K562 (cell line): ENCODE data around the gene PIK3R5.

Source experiments
- CTCF ChIP-seq, 3 experiments: IDR thresholded peaks in 2 of 3; conservative IDR thresholded peaks in 1 of 3; 2 replicates each; pipeline ENCODE4 v1.5.1; 2011 to 2012; ENCODE audit warnings: low read length in 3 of 3, mild to moderate bottlenecking in 3 of 3, control low read depth in 2 of 3, improper control_type of control experiment in 1 of 3, inconsistent platforms in 1 of 3, low read depth in 1 of 3, mixed read lengths in 1 of 3, moderate library complexity in 1 of 3; ENCODE audit not compliant: insufficient read depth in 2 of 3
- FOXK1 ChIP-seq: sonication (generic); formaldehyde crosslinking; IDR thresholded peaks from 2 replicates; pipeline ENCODE4 v1.8.0; 2022; ENCODE audit warnings: missing genetic modification reagents, mild to moderate bottlenecking, borderline replicate concordance
- NR2C2 ChIP-seq, 2 experiments: fragments of 200-800 bp in 1 of 2; sonication (Bioruptor generic) in 1 of 2; sonication (generic) in 1 of 2; formaldehyde crosslinking in 1 of 2; IDR thresholded peaks; 2 replicates each; pipeline versions ENCODE4 v1.6.1 to v1.8.0; 2016 to 2022; ENCODE audit warnings: mild to moderate bottlenecking in 1 of 2, missing compliant biosample characterization in 1 of 2, missing genetic modification characterization in 1 of 2, missing genetic modification reagents in 1 of 2
- PHB ChIP-seq: fragments of 250-450 bp; sonication (Bioruptor Pico); IDR thresholded peaks from 2 replicates; pipeline ENCODE4 v1.5.0; 2021
- POLR2A ChIP-seq: fragments of 450-650 bp; conservative IDR thresholded peaks from 2 replicates; pipeline ENCODE4 v1.6.1; 2016
- TCF7L2 ChIP-seq: fragments of 150-350 bp; IDR thresholded peaks from 2 replicates; pipeline ENCODE4 v1.6.1; 2016; ENCODE audit warnings: low read depth, mild to moderate bottlenecking, low read length, moderate library complexity
- TEAD4 ChIP-seq, 2 experiments: sonication (generic) in 1 of 2; formaldehyde crosslinking in 1 of 2; IDR thresholded peaks; 2 replicates each; pipeline versions ENCODE4 v1.6.1 to v1.8.0; 2012 to 2022; ENCODE audit warnings: borderline replicate concordance in 1 of 2, inconsistent platforms in 1 of 2, low read length in 1 of 2, mild to moderate bottlenecking in 1 of 2, missing genetic modification reagents in 1 of 2
- ZBTB33 ChIP-seq: sonication (generic); formaldehyde crosslinking; IDR thresholded peaks from 2 replicates; pipeline ENCODE4 v1.8.1; 2023; ENCODE audit warnings: mild to moderate bottlenecking, missing genetic modification reagents
- ZNF384 ChIP-seq: IDR thresholded peaks from 2 replicates; pipeline ENCODE4 v1.6.1; 2012; ENCODE audit warnings: low read depth, low read length, improper control_type of control experiment
- ZSCAN29 ChIP-seq: fragments of 450-650 bp; IDR thresholded peaks from 2 replicates; pipeline ENCODE4 v1.6.1; 2017

DNA sequence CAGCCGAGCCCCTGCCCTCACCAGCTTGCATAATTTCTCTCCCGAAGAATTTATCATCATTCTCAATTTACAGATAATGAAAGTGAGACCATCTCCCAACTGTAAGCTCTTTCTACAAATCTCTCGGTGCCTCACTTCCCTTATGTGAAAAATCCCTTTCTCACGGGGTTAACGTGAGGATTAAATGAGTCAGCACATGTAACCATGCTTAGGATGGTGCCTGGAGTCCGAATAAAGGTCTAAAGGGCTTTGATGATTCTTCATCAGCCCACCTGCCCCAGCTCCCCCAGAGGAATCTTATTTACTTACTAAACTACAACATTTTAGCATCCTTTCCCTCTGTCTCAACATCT, 73.2 kb downstream of the PIK3R5 start:
- no peak for TF ChIP-seq TCF7L2
- no peak for TF ChIP-seq NR2C2 (CRISPR knock-in tag; IDR thresholded peaks at IDR 0.05)
- TF ChIP-seq NR2C2 (tag; IDR thresholded peaks at IDR 0.05) = no peak
- TF ChIP-seq ZSCAN29 = no peak
- no peak for TF ChIP-seq TEAD4 (IDR thresholded peaks at IDR 0.05; ENCODE audit: low read length)
- no peak for TF ChIP-seq TEAD4 (CRISPR knock-in tag; IDR thresholded peaks at IDR 0.05; ENCODE audit: borderline replicate concordance)
- no peak for TF ChIP-seq POLR2A
- TF ChIP-seq CTCF (IDR thresholded peaks at IDR 0.05 in 2 of 3, conservative IDR thresholded peaks at IDR 0.05 in 1 of 3; ENCODE audit: insufficient read depth in 2 of 3, low read depth in 1 of 3, low read length in 3 of 3) = no peak
- no peak for TF ChIP-seq ZNF384
- no peak for TF ChIP-seq FOXK1 (CRISPR knock-in tag)
- no peak for TF ChIP-seq PHB (CRISPR knock-in tag)
- no peak for TF ChIP-seq ZBTB33 (CRISPR knock-in tag)
